GM12874 (cell line): ENCODE measurements around the gene PHLDA3.

Experiments
- CTCF ChIP-seq: IDR thresholded peaks from 2 replicates; pipeline ENCODE4 v1.5.1; 2011; ENCODE audit warnings: low read depth, mild to moderate bottlenecking, control low read depth, low read length, moderate library complexity; ENCODE audit not compliant: insufficient read depth

PHLDA3 gene

GRCh38 chr1:201506557-201507359 lies 37.8 kb upstream of the PHLDA3 start, which contains the start of gene CSRP1:
Gene CSRP1, minus strand, starts transcription at chr1:201507123. Its CDS starts 10,820 bp downstream, at chr1:201496303.
- no peak for TF ChIP-seq CTCF

GRCh38 chr1:201506092-201506491 lies 37.1 kb upstream of the PHLDA3 start:
- TF ChIP-seq CTCF: no peak

- TF ChIP-seq CTCF: no peak
These were observed 36.5 kb upstream of the PHLDA3 start for GRCh38 chr1:201505503-201505890.

GRCh38 chr1:201504799-201505502 lies 36.0 kb upstream of the PHLDA3 start:
- no peak for TF ChIP-seq CTCF

GRCh38 chr1:201504179-201504631 lies 35.2 kb upstream of the PHLDA3 start:
- TF ChIP-seq CTCF: no peak

GRCh38 chr1:201503397-201504176 lies 34.6 kb upstream of the PHLDA3 start:
- TF ChIP-seq CTCF: no peak

- TF ChIP-seq CTCF: no peak
These were observed 33.5 kb upstream of the PHLDA3 start for GRCh38 chr1:201502511-201502857.
